Activated T-cell treated with anti-CD3 and anti-CD28 coated beads, Interleukin-2, amount 50 U/mL, for 72 hours (primary cell): ENCODE results near the gene SLC26A1. TPM values are rescaled to one million over a fixed set of nuclear protein-coding genes. Genes with fewer than 3 reads are reported as not detected.
"Not testable (repeated sequence)": the region's sequence is repeated elsewhere in the genome, so short reads cannot be mapped to it uniquely, and the experiment has no call there.

Experiments used
- ATAC-seq, 2 donors: fragments of 150-1000 bp; cut with Tn5 transposase; replicated peaks in 1 of 2; 2 replicates each; pipeline ENCODE4 v1.10.0; 2021; ENCODE audit warnings: moderate library complexity in 2 of 2, mild to moderate bottlenecking in 1 of 2
- DNase-seq, 2 donors: peaks; one replicate each; pipeline ENCODE4 v3.0.0; 2021 to 2022; ENCODE audit warnings: mixed read lengths in 1 of 2
- H3K27ac Mint-ChIP-seq: one replicate; pipeline ENCODE4 v1.8.0; 2022; ENCODE audit warnings: mild to moderate bottlenecking, moderate library complexity, mixed read lengths
- H3K27me3 Mint-ChIP-seq: one replicate; pipeline ENCODE4 v1.8.0; 2022; ENCODE audit warnings: low read depth, mixed read lengths
- H3K36me3 Mint-ChIP-seq, 2 donors: one replicate each; pipeline ENCODE4 v1.8.0; 2022; ENCODE audit warnings: mixed read lengths in 2 of 2, mild to moderate bottlenecking in 1 of 2; ENCODE audit not compliant: insufficient read depth in 2 of 2
- H3K4me1 Mint-ChIP-seq: one replicate; pipeline ENCODE4 v1.8.0; 2022; ENCODE audit warnings: low read depth, mixed read lengths
- H3K4me3 Mint-ChIP-seq, 2 donors: one replicate each; pipeline ENCODE4 v1.8.0; 2022; ENCODE audit warnings: mild to moderate bottlenecking in 2 of 2, mixed read lengths in 2 of 2, moderate library complexity in 2 of 2
- H3K9me3 Mint-ChIP-seq, 2 donors: one replicate each; pipeline ENCODE4 v1.8.0; 2022; ENCODE audit warnings: mixed read lengths in 2 of 2
- total RNA-seq, 2 donors: library from RNA; stranded (reverse); gene quantifications; one replicate each; pipeline ENCODE4 v1.2.3, GENCODE V29; 2022

The SLC26A1 gene
- total RNA-seq, 2 donors from 2014 or later, result not detected

- H3K27ac Mint-ChIP-seq, result peak overlapping the region; percentile 83
- H3K36me3 Mint-ChIP-seq, result no peaks in the 10 kb centered on the region
- peaks cover 29% of the 10 kb centered on the region for H3K4me1 Mint-ChIP-seq
- peak; percentile 18 to 27 for ATAC-seq
- no peaks in the 10 kb centered on the region for H3K9me3 Mint-ChIP-seq
- H3K4me3 Mint-ChIP-seq, result peak overlapping the region; percentile 88 to 96
- H3K27me3 Mint-ChIP-seq, result no peaks in the 10 kb centered on the region
- no peak for DNase-seq
These were observed 6.8 kb downstream of the SLC26A1 start for GRCh38 chr4:986428-986878.

- ATAC-seq (peak; percentile 66 to 68), DNase-seq (peak; percentile 83 to 84)
- no peaks in the 10 kb centered on the region for H3K36me3 Mint-ChIP-seq
- no peak overlapping the region for H3K27ac Mint-ChIP-seq
- H3K4me1 Mint-ChIP-seq, result peaks cover 29% of the 10 kb centered on the region
- H3K9me3 Mint-ChIP-seq, result no peaks in the 10 kb centered on the region
- peak overlapping the region; percentile 88 to 96 for H3K4me3 Mint-ChIP-seq
- no peaks in the 10 kb centered on the region for H3K27me3 Mint-ChIP-seq
These were observed 7.9 kb downstream of the SLC26A1 start for GRCh38 chr4:985123-985830.

- no peak for ATAC-seq
- H3K4me3 Mint-ChIP-seq, result peak overlapping the region; percentile 88 to 96
- peaks cover 29% of the 10 kb centered on the region for H3K4me1 Mint-ChIP-seq
- no peaks in the 10 kb centered on the region for H3K27me3 Mint-ChIP-seq
- H3K27ac Mint-ChIP-seq, result no peak overlapping the region
- DNase-seq, result no peak
- H3K36me3 Mint-ChIP-seq, result no peaks in the 10 kb centered on the region
- H3K9me3 Mint-ChIP-seq, result no peaks in the 10 kb centered on the region
These were observed 8.7 kb downstream of the SLC26A1 start for GRCh38 chr4:984336-985054.

- Mint-ChIP-seq H3K4me3 (no peak overlapping the region), H3K4me1 (peaks cover 29% of the 10 kb centered on the region), H3K27me3 (no peaks in the 10 kb centered on the region), H3K36me3 (no peaks in the 10 kb centered on the region), H3K27ac (no peak overlapping the region), H3K9me3 (no peaks in the 10 kb centered on the region)
- DNase-seq (no peak), ATAC-seq (no peak)
These were observed 10.4 kb downstream of the SLC26A1 start for GRCh38 chr4:982814-983213.

GRCh38 chr4:982291-982690 is 10.9 kb downstream of the SLC26A1 start:
- Mint-ChIP-seq H3K36me3 (no peaks in the 10 kb centered on the region), H3K4me3 (no peak overlapping the region), H3K27ac (no peak overlapping the region), H3K9me3 (no peaks in the 10 kb centered on the region), H3K4me1 (peaks cover 24% of the 10 kb centered on the region), H3K27me3 (no peaks in the 10 kb centered on the region)
- DNase-seq (no peak), ATAC-seq (no peak)

GRCh38 chr4:978957-979701 is 14.1 kb downstream of the SLC26A1 start:
- DNase-seq, result no peak
- H3K27ac Mint-ChIP-seq, result no peak overlapping the region
- no peak overlapping the region for H3K4me3 Mint-ChIP-seq
- no peak for ATAC-seq
- no peaks in the 10 kb centered on the region for H3K27me3 Mint-ChIP-seq
- H3K4me1 Mint-ChIP-seq, result no peaks in the 10 kb centered on the region
- H3K36me3 Mint-ChIP-seq, result no peaks in the 10 kb centered on the region
- no peaks in the 10 kb centered on the region for H3K9me3 Mint-ChIP-seq

- not testable (repeated sequence) for H3K9me3 Mint-ChIP-seq, H3K36me3 Mint-ChIP-seq, H3K27me3 Mint-ChIP-seq, H3K27ac Mint-ChIP-seq, DNase-seq, ATAC-seq, H3K4me1 Mint-ChIP-seq, H3K4me3 Mint-ChIP-seq
These were observed 17.2 kb downstream of the SLC26A1 start for GRCh38 chr4:976016-976415.

- no peak overlapping the region for H3K4me3 Mint-ChIP-seq
- H3K27me3 Mint-ChIP-seq, result no peaks in the 10 kb centered on the region
- H3K27ac Mint-ChIP-seq, result no peak overlapping the region
- DNase-seq (no peak), ATAC-seq (no peak)
- H3K9me3 Mint-ChIP-seq, result no peaks in the 10 kb centered on the region
- no peaks in the 10 kb centered on the region for H3K36me3 Mint-ChIP-seq
- H3K4me1 Mint-ChIP-seq, result peaks cover 4% of the 10 kb centered on the region
These were observed 18.5 kb downstream of the SLC26A1 start for GRCh38 chr4:974668-975067.

GRCh38 chr4:973431-974397 is 19.5 kb downstream of the SLC26A1 start, which contains the start of gene DGKQ:
TSS of gene DGKQ (minus strand) at chr4:973569. CDS start at chr4:973482, 87 bp downstream.
- no peaks in the 10 kb centered on the region for H3K27me3 Mint-ChIP-seq
- peak; percentile 83 to 89 for DNase-seq
- H3K36me3 Mint-ChIP-seq, result no peaks in the 10 kb centered on the region
- no peaks in the 10 kb centered on the region for H3K9me3 Mint-ChIP-seq
- no peak within 1 kb of the TSS for H3K27ac Mint-ChIP-seq
- ATAC-seq, result peak; percentile 91 to 94
- peak within 1 kb of the TSS; percentile 66 to 67 for H3K4me3 Mint-ChIP-seq
- peaks cover 4% of the 10 kb centered on the region for H3K4me1 Mint-ChIP-seq

- peak; percentile 61 to 72 for DNase-seq
- Mint-ChIP-seq H3K4me1 (peaks cover 4% of the 10 kb centered on the region), H3K4me3 (peak overlapping the region; percentile 66 to 67), H3K27me3 (no peaks in the 10 kb centered on the region), H3K27ac (no peak overlapping the region), H3K36me3 (no peaks in the 10 kb centered on the region), H3K9me3 (no peaks in the 10 kb centered on the region)
- ATAC-seq, result peak; percentile 61 to 68
These were observed 20.4 kb downstream of the SLC26A1 start for GRCh38 chr4:972651-973424.

- Mint-ChIP-seq H3K27ac (no peak overlapping the region), H3K9me3 (no peaks in the 10 kb centered on the region), H3K4me1 (peaks cover 4% of the 10 kb centered on the region), H3K4me3 (peak overlapping the region; percentile 36 to 66), H3K36me3 (no peaks in the 10 kb centered on the region), H3K27me3 (no peaks in the 10 kb centered on the region)
- DNase-seq (no peak), ATAC-seq (no peak)
These were observed 21.3 kb downstream of the SLC26A1 start for GRCh38 chr4:971666-972500.
